ENCODE results near the gene GOSR1. TPM values are rescaled to one million over a fixed set of nuclear protein-coding genes. Genes with fewer than 3 reads are reported as not detected.

The GOSR1 gene
- total and polyA plus RNA-seq, 2 donors (not counting 3 experiments of a cell fraction or from before 2014, with no cell fraction given) = 13.8 to 41.0 TPM

DNA sequence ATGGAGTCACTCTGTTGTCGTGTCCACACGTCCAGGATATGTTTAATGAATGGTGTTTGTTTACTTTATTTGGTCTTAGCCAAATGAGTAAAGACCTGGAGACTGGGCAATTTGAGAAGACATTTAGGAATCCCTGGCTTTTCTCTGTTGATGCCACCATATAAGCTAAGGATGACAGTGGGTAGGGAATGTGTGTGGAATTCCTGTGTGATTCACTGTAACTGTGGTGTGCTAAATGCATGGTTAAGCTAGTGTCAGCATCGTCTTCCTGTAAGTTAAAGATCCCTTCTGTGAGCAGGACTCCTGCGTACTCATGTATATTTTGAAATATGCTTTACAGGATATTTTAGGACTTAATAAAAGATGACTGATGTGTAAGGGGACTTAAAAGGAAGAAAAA lies 26.4 kb downstream of the GOSR1 start:
- ChIA-PET CTCF (no interaction called here), POLR2A (no interaction called here)
- dilution Hi-C loops (cut with MboI; ENCODE audit: extremely low pct_ligation_motif_present, low sequenced_read_pairs) = no loop called here
- FAIRE-seq (no peak), DNase-seq (ENCODE audit: low read depth, low spot score) (no peak)
- Histone ChIP-seq H3K9me3 (replicated peaks; ENCODE audit: control insufficient read depth, insufficient read depth, low read length) (no peaks in the 10 kb centered on the region), H3K4me1 (ENCODE audit: control insufficient read depth, extremely low read depth, insufficient read depth, low read length) (no peaks in the 10 kb centered on the region), H3K9ac (replicated peaks; ENCODE audit: extremely low read depth, insufficient read depth, low read length) (no peak overlapping the region), H3K9me1 (replicated peaks; ENCODE audit: control insufficient read depth, extremely low read depth, insufficient read depth, low read length) (no peaks in the 10 kb centered on the region), H3K4me3 (replicated peaks in 1 of 3; ENCODE audit: insufficient read depth in 1 of 3, low read depth in 1 of 3, low read length in 3 of 3) (no peak overlapping the region), H3K79me2 (ENCODE audit: control insufficient read depth, insufficient read depth, low read length) (no peaks in the 10 kb centered on the region), H3K4me2 (ENCODE audit: insufficient read depth, low read length) (no peak overlapping the region), H2AFZ (ENCODE audit: low read depth, low read length) (no peak overlapping the region), H4K20me1 (replicated peaks; ENCODE audit: control insufficient read depth, extremely low read depth, insufficient read depth, low read length) (no peaks in the 10 kb centered on the region), H3K36me3 (ENCODE audit: control insufficient read depth in 2 of 2, extremely low read depth in 1 of 2, insufficient read depth in 2 of 2, low read length in 2 of 2) (peaks cover 3 to 11% of the 10 kb centered on the region in 2 experiments), H3K27ac (ENCODE audit: insufficient read depth, low read depth, low read length) (no peak overlapping the region), H3K27me3 (ENCODE audit: control insufficient read depth in 2 of 2, insufficient read depth in 2 of 2, low read length in 2 of 2) (no peaks in the 10 kb centered on the region)
- no peak for TF ChIP-seq FOS (IDR thresholded peaks at IDR 0.05; ENCODE audit: borderline replicate concordance, insufficient read depth, low read length)
- TF ChIP-seq, protein P1, sequence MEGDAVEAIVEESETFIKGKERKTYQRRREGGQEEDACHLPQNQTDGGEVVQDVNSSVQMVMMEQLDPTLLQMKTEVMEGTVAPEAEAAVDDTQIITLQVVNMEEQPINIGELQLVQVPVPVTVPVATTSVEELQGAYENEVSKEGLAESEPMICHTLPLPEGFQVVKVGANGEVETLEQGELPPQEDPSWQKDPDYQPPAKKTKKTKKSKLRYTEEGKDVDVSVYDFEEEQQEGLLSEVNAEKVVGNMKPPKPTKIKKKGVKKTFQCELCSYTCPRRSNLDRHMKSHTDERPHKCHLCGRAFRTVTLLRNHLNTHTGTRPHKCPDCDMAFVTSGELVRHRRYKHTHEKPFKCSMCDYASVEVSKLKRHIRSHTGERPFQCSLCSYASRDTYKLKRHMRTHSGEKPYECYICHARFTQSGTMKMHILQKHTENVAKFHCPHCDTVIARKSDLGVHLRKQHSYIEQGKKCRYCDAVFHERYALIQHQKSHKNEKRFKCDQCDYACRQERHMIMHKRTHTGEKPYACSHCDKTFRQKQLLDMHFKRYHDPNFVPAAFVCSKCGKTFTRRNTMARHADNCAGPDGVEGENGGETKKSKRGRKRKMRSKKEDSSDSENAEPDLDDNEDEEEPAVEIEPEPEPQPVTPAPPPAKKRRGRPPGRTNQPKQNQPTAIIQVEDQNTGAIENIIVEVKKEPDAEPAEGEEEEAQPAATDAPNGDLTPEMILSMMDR (IDR thresholded peaks at IDR 0.05; ENCODE audit: extremely low read depth in 1 of 2, insufficient read depth in 1 of 2, low read depth in 1 of 2, low read length in 2 of 2) = no peak
- TF ChIP-seq GATA2 (IDR thresholded peaks at IDR 0.05; ENCODE audit: insufficient read depth, insufficient read length, low read depth, low read length) = no peak
- TF ChIP-seq MYC (IDR thresholded peaks at IDR 0.05; ENCODE audit: low read depth, low read length) = no peak
- TF ChIP-seq, protein P2, sequence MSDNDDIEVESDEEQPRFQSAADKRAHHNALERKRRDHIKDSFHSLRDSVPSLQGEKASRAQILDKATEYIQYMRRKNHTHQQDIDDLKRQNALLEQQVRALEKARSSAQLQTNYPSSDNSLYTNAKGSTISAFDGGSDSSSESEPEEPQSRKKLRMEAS (IDR thresholded peaks at IDR 0.05; ENCODE audit: insufficient read depth, insufficient read length) = no peak
- no peak for TF ChIP-seq JUN (IDR thresholded peaks at IDR 0.05; ENCODE audit: borderline replicate concordance, insufficient read depth, insufficient read length, low read depth)
- no peak for TF ChIP-seq EZH2 (IDR thresholded peaks at IDR 0.05; ENCODE audit: borderline replicate concordance, low read depth, low read length, severe bottlenecking)
- no TSS peak for BruUV-seq (replicated peaks)
- intact Hi-C loops (cut with micrococcal nuclease) = no loop called here
